Colonic mucosa (tissue), 4 donors: ENCODE measurements around the gene ACTRT2. TPM values are rescaled to one million over a fixed set of nuclear protein-coding genes. Genes with fewer than 3 reads are reported as not detected.
A peak's percentile ranks its signal among the peaks of the same experiment; 100 is the strongest.

Source experiments
- DNase-seq: peaks from one replicate; pipeline ENCODE4 v3.0.0-alpha.2; 2020
- H3K27ac ChIP-seq: fragments of 200-600 bp; one replicate; pipeline ENCODE4 v1.8.0; 2021
- H3K27me3 ChIP-seq: fragments of 200-600 bp; one replicate; pipeline ENCODE4 v1.8.0; 2021
- H3K36me3 ChIP-seq: fragments of 200-600 bp; one replicate; pipeline ENCODE4 v1.8.0; 2021
- H3K4me1 ChIP-seq: fragments of 200-600 bp; one replicate; pipeline ENCODE4 v1.8.0; 2021; ENCODE audit warnings: mild to moderate bottlenecking
- H3K4me3 ChIP-seq: fragments of 200-600 bp; one replicate; pipeline ENCODE4 v1.8.0; 2021
- H3K9ac ChIP-seq, 2 donors: one replicate each; pipeline ENCODE4 v1.7.0; 2013; ENCODE audit warnings: control low read depth in 2 of 2, low read depth in 2 of 2, low read length in 2 of 2
- H3K9me3 ChIP-seq: fragments of 200-600 bp; one replicate; pipeline ENCODE4 v1.8.0; 2021
- CTCF ChIP-seq: fragments of 200-600 bp; IDR thresholded peaks from one replicate; pipeline ENCODE4 v1.8.0; 2022; ENCODE audit warnings: antibody characterized with exemption, mild to moderate bottlenecking
- intact Hi-C: fragments of 100-400 bp; cut with DNase I; formaldehyde crosslinking; loops from one replicate; pipeline ENCODE4 v1.14.1; 2022
- total RNA-seq, 2 donors: library from RNA; stranded (reverse); fragmentation: NEBNext Ultra II Directional in 1 of 2; extraction: Animal tissue kit (Norgen Biotek cat#: 25700) in 1 of 2; gene quantifications; one replicate each; pipeline ENCODE4 v1.2.1, GENCODE V29; 2021
- donor health status: healthy.
- donor health status: DM: no; HTN: no; CAD: no.
- donor health status: DM: no; HTN: no; CAD: no.

ACTRT2 gene
- total RNA-seq, 2 donors from 2014 or later, result not detected

- no peak for DNase-seq
- intact Hi-C loops, result loop anchor here (10.0 kb wide), 1 partner anchor 218 kb away; no protein-coding TSS in a partner anchor
- Histone ChIP-seq H3K9ac (no peak overlapping the region), H3K36me3 (no peaks in the 10 kb centered on the region), H3K4me3 (no peak overlapping the region), H3K27ac (no peak overlapping the region), H3K9me3 (no peaks in the 10 kb centered on the region), H3K27me3 (peaks cover 86% of the 10 kb centered on the region), H3K4me1 (no peaks in the 10 kb centered on the region)
- TF ChIP-seq CTCF, result no peak
Measured at GRCh38 chr1:3067301-3067670, 46.0 kb downstream of the ACTRT2 start.

- TF ChIP-seq CTCF, result no peak
- DNase-seq, result no peak
- H3K27ac ChIP-seq, result no peak overlapping the region
- H3K27me3 ChIP-seq, result peaks cover 86% of the 10 kb centered on the region
- no peaks in the 10 kb centered on the region for H3K36me3 ChIP-seq
- H3K4me3 ChIP-seq, result peak overlapping the region; percentile 23
- H3K9me3 ChIP-seq, result no peaks in the 10 kb centered on the region
- no peak overlapping the region for H3K9ac ChIP-seq
- intact Hi-C loops, result loop anchor here (10.0 kb wide), 1 partner anchor 217 kb away; no protein-coding TSS in a partner anchor
- H3K4me1 ChIP-seq, result no peaks in the 10 kb centered on the region
Measured at GRCh38 chr1:3067671-3068563, 46.6 kb downstream of the ACTRT2 start.

GRCh38 chr1:3068564-3069431, 47.5 kb downstream of the ACTRT2 start, which contains the start of gene PRDM16:
Gene PRDM16 (plus strand): TSS chr1:3069203. CDS start chr1:3069260, 57 bp downstream.
- no peak for TF ChIP-seq CTCF
- Histone ChIP-seq H3K27ac (no peak within 1 kb of the TSS), H3K4me3 (peak within 1 kb of the TSS; percentile 77), H3K9ac (peak within 1 kb of the TSS in 1 of 2 donors; percentile 24), H3K36me3 (no peaks in the 10 kb centered on the region), H3K4me1 (no peaks in the 10 kb centered on the region), H3K9me3 (no peaks in the 10 kb centered on the region), H3K27me3 (peaks cover 85% of the 10 kb centered on the region)
- peak; percentile 26 for DNase-seq
- intact Hi-C loops, result loop anchor here (10.0 kb wide), 1 partner anchor 216 kb away; no protein-coding TSS in a partner anchor

- no peak overlapping the region for H3K27ac ChIP-seq
- intact Hi-C loops, result loop anchor here (10.0 kb wide), 1 partner anchor 215 kb away; no protein-coding TSS in a partner anchor
- no peaks in the 10 kb centered on the region for H3K9me3 ChIP-seq
- H3K36me3 ChIP-seq, result no peaks in the 10 kb centered on the region
- peak overlapping the region; percentile 77 for H3K4me3 ChIP-seq
- no peak for TF ChIP-seq CTCF
- H3K4me1 ChIP-seq, result no peaks in the 10 kb centered on the region
- DNase-seq, result peak; percentile 36
- peak overlapping the region in 1 of 2 donors; percentile 24 for H3K9ac ChIP-seq
- peaks cover 79% of the 10 kb centered on the region for H3K27me3 ChIP-seq
Measured at GRCh38 chr1:3069491-3070308, 48.4 kb downstream of the ACTRT2 start.
